IMR-90 (cell line): ENCODE measurements around the gene GSTM3. TPM values are rescaled to one million over a fixed set of nuclear protein-coding genes. Genes with fewer than 3 reads are reported as not detected.

Source experiments
- ATAC-seq: fragments of 200-7000 bp; cut with Tn5 transposase; 2 replicates; pipeline ENCODE4 v1.9.1; 2020; ENCODE audit warnings: low read depth, mild to moderate bottlenecking, moderate library complexity
- BruUV-seq: library from RNA; stranded (reverse); fragments of 400-500 nt; replicated peaks from 2 replicates; lab custom pipeline; 2021; lab: Mats Ljungman, UMichigan
- CTCF ChIA-PET: fragments of 300-600 bp; formaldehyde crosslinking; extraction: SDS; loops from one replicate; lab custom pipeline; 2021; ENCODE audit warnings: antibody characterized with exemption; lab: Yijun Ruan, JAX
- POLR2A ChIA-PET: fragments of 300-600 bp; sonication (Branson Sonifier 250); formaldehyde crosslinking; loops from one replicate; lab custom pipeline; 2022; ENCODE audit warnings: antibody characterized with exemption; ENCODE audit not compliant: unreplicated experiment; lab: Charles Lee
- DNase-seq: peaks from one replicate; pipeline ENCODE4 v3.0.0; 2013
- H2AFZ ChIP-seq: replicated peaks from 2 replicates; pipeline ENCODE3; 2013; ENCODE audit warnings: low read length, mild to moderate bottlenecking; ENCODE audit not compliant: poor library complexity
- H2AK5ac ChIP-seq: 2 replicates; pipeline ENCODE4 v1.6.1; 2013; ENCODE audit warnings: low read depth, low read length, inconsistent platforms
- H2AK9ac ChIP-seq: replicated peaks from 2 replicates; pipeline ENCODE3; 2013; ENCODE audit warnings: mild to moderate bottlenecking, low read depth, low read length, moderate library complexity; ENCODE audit not compliant: poor library complexity
- H2BK120ac ChIP-seq: 2 replicates; pipeline ENCODE4 v1.6.1; 2013; ENCODE audit warnings: low read depth, low read length, inconsistent platforms
- H2BK15ac ChIP-seq: 3 replicates; pipeline ENCODE4 v1.6.1; 2013; ENCODE audit warnings: low read depth, low read length, inconsistent platforms
- H2BK20ac ChIP-seq: 2 replicates; pipeline ENCODE4 v1.6.1; 2013; ENCODE audit warnings: low read depth, mild to moderate bottlenecking, inconsistent platforms, low read length, moderate library complexity
- H2BK5ac ChIP-seq: 2 replicates; pipeline ENCODE4 v1.6.1; 2013; ENCODE audit warnings: mild to moderate bottlenecking, low read depth, low read length, inconsistent platforms; ENCODE audit not compliant: poor library complexity, severe bottlenecking
- H3K14ac ChIP-seq: replicated peaks from 2 replicates; pipeline ENCODE4 v1.6.1; 2013; ENCODE audit warnings: low read depth, low read length, inconsistent platforms
- H3K18ac ChIP-seq: 2 replicates; pipeline ENCODE4 v1.6.1; 2013; ENCODE audit warnings: low read depth, low read length, control low read depth
- H3K23ac ChIP-seq: 2 replicates; pipeline ENCODE4 v1.6.1; 2013; ENCODE audit warnings: low read depth, low read length, inconsistent platforms
- H3K27ac ChIP-seq: 2 replicates; pipeline ENCODE4 v1.5.1; 2013; ENCODE audit warnings: mild to moderate bottlenecking, control low read depth, low read length; ENCODE audit not compliant: insufficient read depth
- H3K27me3 ChIP-seq: 2 replicates; pipeline ENCODE4 v1.6.1; 2013; ENCODE audit warnings: low read length; ENCODE audit not compliant: control insufficient read depth, insufficient read depth
- H3K36me3 ChIP-seq: 2 replicates; pipeline ENCODE4 v1.6.1; 2013; ENCODE audit warnings: low read length, mixed read lengths; ENCODE audit not compliant: control insufficient read depth, insufficient read depth
- H3K4ac ChIP-seq: 2 replicates; pipeline ENCODE4 v1.6.1; 2013; ENCODE audit warnings: low read depth, low read length, inconsistent platforms
- H3K4me1 ChIP-seq: 2 replicates; pipeline ENCODE4 v1.6.1; 2013; ENCODE audit warnings: low read length, mixed read lengths; ENCODE audit not compliant: control insufficient read depth, insufficient read depth
- H3K4me2 ChIP-seq: 2 replicates; pipeline ENCODE4 v1.6.1; 2013; ENCODE audit warnings: low read depth, mild to moderate bottlenecking, control low read depth, low read length, moderate library complexity
- H3K4me3 ChIP-seq: 2 replicates; pipeline ENCODE4 v1.5.1; 2013; ENCODE audit warnings: low read depth, mild to moderate bottlenecking, control low read depth, low read length, moderate library complexity; ENCODE audit not compliant: insufficient read depth
- H3K56ac ChIP-seq: 2 replicates; pipeline ENCODE4 v1.6.1; 2013; ENCODE audit warnings: low read length, inconsistent platforms; ENCODE audit not compliant: insufficient read depth; ENCODE audit errors: extremely low read depth
- H3K79me1 ChIP-seq, 2 experiments: 2 replicates each; pipeline ENCODE4 v1.6.1; 2013; ENCODE audit warnings: low read length in 2 of 2, inconsistent platforms in 1 of 2, low read depth in 1 of 2
- H3K9ac ChIP-seq: 2 replicates; pipeline ENCODE4 v1.6.1; 2013; ENCODE audit warnings: low read depth, low read length, control low read depth
- H3K9me1 ChIP-seq: 2 replicates; pipeline ENCODE4 v1.6.1; 2013; ENCODE audit warnings: low read length, inconsistent platforms; ENCODE audit not compliant: insufficient read depth
- H3K9me3 ChIP-seq: 2 replicates; pipeline ENCODE4 v1.6.1; 2013; ENCODE audit warnings: low read length; ENCODE audit not compliant: control insufficient read depth, insufficient read depth
- H4K20me1 ChIP-seq: 2 replicates; pipeline ENCODE4 v1.6.1; 2013; ENCODE audit warnings: low read length, inconsistent platforms; ENCODE audit not compliant: insufficient read depth
- H4K5ac ChIP-seq: 2 replicates; pipeline ENCODE4 v1.6.1; 2013; ENCODE audit warnings: mild to moderate bottlenecking, low read depth, low read length, control low read depth
- H4K8ac ChIP-seq, 2 experiments: 2 replicates each; pipeline ENCODE4 v1.6.1; 2013; ENCODE audit warnings: low read depth in 2 of 2, low read length in 2 of 2, control low read depth in 1 of 2, inconsistent platforms in 1 of 2
- H4K91ac ChIP-seq: 2 replicates; pipeline ENCODE4 v1.6.1; 2013; ENCODE audit warnings: low read depth, low read length, inconsistent platforms; ENCODE audit not compliant: insufficient read depth
- BHLHE40 ChIP-seq: fragments of 150-350 bp; IDR thresholded peaks from 2 replicates; pipeline ENCODE4 v1.6.1; 2016; ENCODE audit warnings: mild to moderate bottlenecking, low read depth, low read length
- CEBPB ChIP-seq: IDR thresholded peaks from 2 replicates; pipeline ENCODE4 v1.6.1; 2012; ENCODE audit warnings: low read depth, low read length, improper control_type of control experiment
- CHD1 ChIP-seq: IDR thresholded peaks from 2 replicates; pipeline ENCODE4 v1.6.1; 2012; ENCODE audit warnings: low read depth, low read length, improper control_type of control experiment
- CTCF ChIP-seq: conservative IDR thresholded peaks from 2 replicates; pipeline ENCODE4 v1.5.1; 2012; ENCODE audit warnings: mild to moderate bottlenecking, low read depth, low read length, improper control_type of control experiment
- FOS ChIP-seq: fragments of 150-350 bp; IDR thresholded peaks from 2 replicates; pipeline ENCODE4 v1.6.1; 2016; ENCODE audit warnings: low read depth, low read length
- MAFK ChIP-seq: IDR thresholded peaks from 2 replicates; pipeline ENCODE4 v1.6.1; 2012; ENCODE audit warnings: low read depth, low read length, improper control_type of control experiment
- MAZ ChIP-seq: IDR thresholded peaks from 2 replicates; pipeline ENCODE4 v1.6.1; 2012; ENCODE audit warnings: low read depth, mild to moderate bottlenecking, low read length, improper control_type of control experiment, moderate library complexity, borderline replicate concordance
- MXI1 ChIP-seq: IDR thresholded peaks from 2 replicates; pipeline ENCODE4 v1.6.1; 2012; ENCODE audit warnings: low read depth, mild to moderate bottlenecking, low read length, moderate library complexity, borderline replicate concordance
- NFE2L2 ChIP-seq: fragments of 150-350 bp; IDR thresholded peaks from 2 replicates; pipeline ENCODE4 v1.6.1; 2016; ENCODE audit warnings: low read depth, mild to moderate bottlenecking, low read length
- POLR2A ChIP-seq: IDR thresholded peaks from 2 replicates; pipeline ENCODE4 v1.6.1; 2012; ENCODE audit warnings: mild to moderate bottlenecking, low read depth, low read length
- RAD21 ChIP-seq: IDR thresholded peaks from 2 replicates; pipeline ENCODE4 v1.6.1; 2012; ENCODE audit warnings: low read length, improper control_type of control experiment
- RCOR1 ChIP-seq: IDR thresholded peaks from 2 replicates; pipeline ENCODE4 v1.6.1; 2012; ENCODE audit warnings: mild to moderate bottlenecking, low read length, improper control_type of control experiment; ENCODE audit not compliant: insufficient replicate concordance
- RFX5 ChIP-seq: IDR thresholded peaks from 2 replicates; pipeline ENCODE4 v1.8.0; 2012; ENCODE audit warnings: low read depth, mild to moderate bottlenecking, low read length, moderate library complexity
- SMC3 ChIP-seq: fragments of 150-350 bp; IDR thresholded peaks from 2 replicates; pipeline ENCODE4 v1.6.1; 2016; ENCODE audit warnings: low read depth, mild to moderate bottlenecking, antibody characterized with exemption, low read length, moderate library complexity
- WGBS, 2 experiments: methylation state at CpG; one replicate each; pipeline versions ENCODE4 v1.1.5 to v1.1.7; 2013; ENCODE audit warnings: missing lambda C conversion rate in 2 of 2; ENCODE audit not compliant: insufficient read length in 1 of 2; ENCODE audit errors: extremely low coverage in 2 of 2; 5-methylcytosine and 5-hydroxymethylcytosine counted together
- dilution Hi-C: fragments of 300-500 bp; cut with HindIII; formaldehyde crosslinking; loops from one replicate; pipeline ENCODE4 v1.14.3; 2018; ENCODE audit warnings: low sequenced_read_pairs; ENCODE audit not compliant: unreplicated experiment
- in situ Hi-C: fragments of 300-500 bp; cut with MboI; formaldehyde crosslinking; loops from 3 replicates; pipeline ENCODE4 v1.14.3; 2019; ENCODE audit warnings: low sequenced_read_pairs, inconsistent platforms, mixed read lengths
- intact Hi-C: fragments of 100-400 bp; cut with micrococcal nuclease; formaldehyde crosslinking; loops from 2 replicates; pipeline ENCODE4 v1.10.0; 2022
- polyA plus RNA-seq, 3 experiments: library from polyadenylated mRNA; depleted of rRNA; stranded (reverse); fragments of >200 nt; gene quantifications; 2 replicates each; pipeline ENCODE4 v1.2.3, GENCODE V29; 2012; ENCODE audit warnings: low replicate concordance in 1 of 3
- total RNA-seq: library from RNA; depleted of rRNA; stranded (reverse); fragments of >200 nt; gene quantifications from 2 replicates; pipeline ENCODE4 v1.2.3, GENCODE V29; 2012

Gene GSTM3
- total and polyA plus RNA-seq, 2 of the 4 experiments (the other 2 are of a cell fraction) = 102 to 131 TPM

DNA sequence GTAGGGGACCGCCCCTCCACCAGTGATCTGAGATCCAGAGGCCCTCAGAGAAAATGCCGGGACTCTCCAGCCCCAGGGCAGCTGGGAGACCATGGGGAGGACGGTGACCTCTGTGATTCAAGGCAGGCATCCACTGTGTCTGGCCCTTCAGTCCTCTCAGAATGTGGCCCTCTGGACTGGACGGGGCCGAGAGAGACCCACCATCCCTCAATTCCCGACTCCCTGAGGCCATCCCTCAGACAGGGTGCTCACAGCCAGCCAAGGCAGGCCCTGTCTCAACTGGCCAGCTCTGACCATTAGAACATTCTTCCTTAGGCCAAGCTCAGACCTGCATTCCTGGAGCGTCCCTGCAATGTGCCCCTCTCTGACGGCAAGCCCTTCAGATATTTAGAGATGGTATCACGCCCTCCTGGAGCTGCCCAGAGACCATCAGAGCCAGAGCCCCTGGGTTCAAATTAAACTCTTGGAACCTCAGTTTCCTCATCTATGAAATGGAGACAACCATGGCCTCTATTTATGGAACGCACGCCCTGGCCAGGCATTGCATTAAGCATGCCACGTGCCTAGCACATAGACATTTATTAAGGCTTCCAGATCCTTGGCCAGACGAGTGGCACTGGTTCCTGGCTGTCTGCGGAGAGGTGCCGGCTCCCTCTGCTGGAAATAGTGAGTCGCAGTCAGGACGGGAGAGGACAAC is 32.5 kb upstream of the GSTM3 start (continued):
- TF ChIP-seq RFX5 (no peak), BHLHE40 (peak; percentile 87), RAD21 (peak; percentile 100)

GRCh38 chr1:109772658-109773202 is 31.9 kb upstream of the GSTM3 start:
- H3K14ac ChIP-seq = no peak overlapping the region
- dilution Hi-C loops (no loop called here), intact Hi-C loops (loop anchor here (1.0 kb wide), 2 partner anchors 129 to 226 kb away; no protein-coding TSS in a partner anchor), in situ Hi-C loops (loop anchor here (5.0 kb wide), 2 partner anchors 130 to 225 kb away; partner anchors contain the start of gene GNAI3)
- peak overlapping the region; percentile 38; the same call in 1 of the 2 replicates for H2BK20ac ChIP-seq
- H3K4ac ChIP-seq = peak overlapping the region; percentile 51
- H3K79me1 ChIP-seq = no peaks in the 10 kb centered on the region
- H3K23ac ChIP-seq = no peak overlapping the region
- H3K4me3 ChIP-seq = no peak overlapping the region
- peak overlapping the region; percentile 80 for H2AK9ac ChIP-seq
- H2BK120ac ChIP-seq = peak overlapping the region; percentile 60
- H4K5ac ChIP-seq = peak overlapping the region; percentile 6; the same call in 1 of the 2 replicates
- H3K27ac ChIP-seq = no peak overlapping the region
- no peak overlapping the region; the same call in 2 of the 3 replicates for H2BK15ac ChIP-seq
- H3K36me3 ChIP-seq = no peaks in the 10 kb centered on the region
- H3K4me2 ChIP-seq = no peak overlapping the region
- H3K18ac ChIP-seq = no peak overlapping the region
- no peaks in the 10 kb centered on the region for H3K27me3 ChIP-seq
- H3K9ac ChIP-seq = no peak overlapping the region
- H3K9me3 ChIP-seq = no peaks in the 10 kb centered on the region
- peak overlapping the region in 1 of 2 experiments; percentile 18; a peak in 1 of 4 replicates for H4K8ac ChIP-seq
- H4K20me1 ChIP-seq = no peaks in the 10 kb centered on the region
- ATAC-seq (no peak), DNase-seq (no peak)
- H2AFZ ChIP-seq = no peak overlapping the region
- H3K9me1 ChIP-seq = peaks cover 16% of the 10 kb centered on the region; the same call in 1 of the 2 replicates
- 80% methylated on average over 2 of the region's 6 CpGs; no CpG with 5 or more reads in 1 of the 2 experiments for whole genome bisulfite sequencing, 2 experiments
- peak overlapping the region; percentile 68; the same call in 1 of the 2 replicates for H4K91ac ChIP-seq
- POLR2A ChIA-PET = no interaction called here
- CTCF ChIA-PET = interaction anchor here (1.1 to 4.5 kb wide), 8 partner anchors 127 to 227 kb away, joined by 3 to 63 read pairs (median 8); partner anchors contain the start of gene AHCYL1
- H3K4me1 ChIP-seq = peaks cover 24% of the 10 kb centered on the region
- no peak overlapping the region for H3K56ac ChIP-seq
- H2BK5ac ChIP-seq = no peak overlapping the region
- BruUV-seq = no TSS peak
- peak overlapping the region; percentile 80; the same call in 1 of the 2 replicates for H2AK5ac ChIP-seq
- TF ChIP-seq MAFK (no peak), FOS (no peak), RCOR1 (no peak), MXI1 (no peak), SMC3 (no peak), BHLHE40 (no peak), POLR2A (no peak), CEBPB (no peak), CTCF (no peak), RFX5 (no peak), CHD1 (no peak), NFE2L2 (no peak), RAD21 (no peak), MAZ (no peak)
